K562 (cell line): Measurements from ENCODE around the gene ARHGAP15. TPM values are rescaled to one million over a fixed set of nuclear protein-coding genes. Genes with fewer than 3 reads are reported as not detected.

ENCODE experiments used
- BRCA1 ChIP-seq, 2 experiments: fragments of 450-650 bp in 1 of 2; sonication (generic) in 1 of 2; formaldehyde crosslinking in 1 of 2; IDR thresholded peaks; 2 replicates each; pipeline versions ENCODE4 v1.5.0 to v1.6.1; 2017 to 2020; ENCODE audit warnings: mild to moderate bottlenecking in 1 of 2, missing genetic modification reagents in 1 of 2
- CBFA2T2 ChIP-seq: fragments of 450-650 bp; conservative IDR thresholded peaks from 2 replicates; pipeline ENCODE4 v1.6.1; 2017; ENCODE audit warnings: mild to moderate bottlenecking
- CHCHD3 ChIP-seq: fragments of 250-450 bp; sonication (Bioruptor Pico); IDR thresholded peaks from 2 replicates; pipeline ENCODE4 v2.1.2; 2022; ENCODE audit warnings: mild to moderate bottlenecking
- DEAF1 ChIP-seq: fragments of 450-650 bp; formaldehyde crosslinking; IDR thresholded peaks from 2 replicates; pipeline ENCODE4 v1.4.0; 2020; ENCODE audit warnings: mild to moderate bottlenecking, moderate library complexity
- GATAD2A ChIP-seq: fragments of 450-650 bp; IDR thresholded peaks from 2 replicates; pipeline ENCODE4 v1.6.1; 2017
- JUND ChIP-seq, 2 experiments: IDR thresholded peaks; 2 replicates in 1 of 2; 3 replicates in 1 of 2; pipeline ENCODE4 v1.6.1; 2011; ENCODE audit warnings: borderline replicate concordance in 2 of 2, low read depth in 2 of 2, low read length in 2 of 2, improper control_type of control experiment in 1 of 2, missing biosample characterization in 1 of 2, missing genetic modification characterization in 1 of 2, missing genetic modification reagents in 1 of 2
- KAT8 ChIP-seq: fragments of 450-650 bp; IDR thresholded peaks from 2 replicates; pipeline ENCODE4 v1.6.1; 2016; ENCODE audit warnings: low read depth, mild to moderate bottlenecking
- KLF10 ChIP-seq: fragments of 250-450 bp; sonication (Bioruptor Pico); IDR thresholded peaks from 2 replicates; pipeline ENCODE4 v1.6.1; 2021; ENCODE audit warnings: matching md5 sums
- MCM7 ChIP-seq, 2 experiments: fragments of 450-650 bp; IDR thresholded peaks; 2 replicates each; pipeline ENCODE4 v1.6.1; 2016 to 2018
- NCOA2 ChIP-seq, 2 experiments: fragments of 450-650 bp; IDR thresholded peaks; 2 replicates each; pipeline ENCODE4 v1.6.1; 2018; ENCODE audit warnings: mild to moderate bottlenecking in 2 of 2, moderate library complexity in 1 of 2; ENCODE audit not compliant: partially characterized antibody in 2 of 2
- NCOR1 ChIP-seq: fragments of 450-650 bp; IDR thresholded peaks from 2 replicates; pipeline ENCODE4 v1.6.1; 2016; ENCODE audit warnings: mild to moderate bottlenecking, moderate library complexity
- NFIC ChIP-seq: fragments of 450-650 bp; IDR thresholded peaks from 2 replicates; pipeline ENCODE4 v1.6.1; 2017; ENCODE audit warnings: mild to moderate bottlenecking, inconsistent platforms
- POLR2B ChIP-seq: fragments of 450-650 bp; IDR thresholded peaks from 2 replicates; pipeline ENCODE4 v1.6.1; 2018; ENCODE audit warnings: low read depth; ENCODE audit not compliant: partially characterized antibody
- REST ChIP-seq, 2 experiments: fragments of 450-650 bp; formaldehyde crosslinking in 1 of 2; IDR thresholded peaks; 2 replicates each; pipeline versions ENCODE4 v1.4.0 to v1.6.1; 2014 to 2020; ENCODE audit warnings: mild to moderate bottlenecking in 2 of 2, borderline replicate concordance in 1 of 2, low read depth in 1 of 2
- RHOXF2B ChIP-seq: fragments of 250-450 bp; sonication (Bioruptor Pico); conservative IDR thresholded peaks from 2 replicates; pipeline ENCODE4 v1.5.1; 2021
- SAFB ChIP-seq: fragments of 200-400 bp; formaldehyde crosslinking; IDR thresholded peaks from 2 replicates; pipeline ENCODE4 v1.6.1; 2017; ENCODE audit warnings: low read depth, low read length, borderline replicate concordance
- SMAD4 ChIP-seq: fragments of 250-450 bp; sonication (Bioruptor Pico); conservative IDR thresholded peaks from 2 replicates; pipeline ENCODE4 v1.8.0; 2021; ENCODE audit warnings: inconsistent platforms, mild to moderate bottlenecking, moderate library complexity
- ZKSCAN8 ChIP-seq: fragments of 200-800 bp; sonication (Bioruptor generic); IDR thresholded peaks from 2 replicates; pipeline ENCODE4 v1.6.1; 2016; ENCODE audit warnings: missing genetic modification characterization, missing compliant biosample characterization
- ZNF431 ChIP-seq: sonication (generic); formaldehyde crosslinking; IDR thresholded peaks from 2 replicates; pipeline ENCODE4 v1.8.0; 2022; ENCODE audit warnings: mild to moderate bottlenecking, missing genetic modification reagents
- ZNF696 ChIP-seq: fragments of 250-450 bp; sonication (Bioruptor Pico); conservative IDR thresholded peaks from 2 replicates; pipeline ENCODE4 v1.4.0; 2020; ENCODE audit warnings: mild to moderate bottlenecking, moderate library complexity
- ZSCAN32 ChIP-seq: fragments of 450-650 bp; formaldehyde crosslinking; IDR thresholded peaks from 2 replicates; pipeline ENCODE4 v1.4.0; 2020; ENCODE audit warnings: mild to moderate bottlenecking, moderate library complexity
- polyA plus RNA-seq, 8 experiments: library from polyadenylated mRNA; depleted of rRNA in 4 of 8; stranded (reverse) in 5 of 8; unstranded in 3 of 8; fragments of >200 nt; fragmentation: Nextera tagmentation in 2 of 8; fragmentation: Illumina TruSeq in 1 of 8; extraction: Ambion mirVana in 2 of 8; extraction: Trizol in 1 of 8; gene quantifications; 2 replicates each; pipeline versions ENCODE4 v1.2.1 to v1.2.3, GENCODE V29; 2011 to 2014; ENCODE audit warnings: inconsistent platforms in 1 of 8, missing spikeins in 1 of 8
- total RNA-seq, 7 experiments: library from RNA; depleted of rRNA in 6 of 7; stranded (reverse); fragments of >200 nt in 6 of 7; fragmentation: Illumina TruSeq in 2 of 7; extraction: Trizol in 2 of 7; gene quantifications; 2 replicates each; pipeline versions ENCODE4 v1.2.1 to v1.2.3, GENCODE V29; 2011 to 2021; ENCODE audit warnings: low replicate concordance in 1 of 7

ARHGAP15 gene
- total and polyA plus RNA-seq, 9 of the 15 experiments (the other 6 are each of a cell fraction or from before 2014, with no cell fraction given), result 1.5 to 17.9 (median 7.9) TPM

- peak; percentile 29; the same call in 1 of the 2 replicates for TF ChIP-seq REST (IDR thresholded peaks at IDR 0.05; ENCODE audit: borderline replicate concordance)
- TF ChIP-seq REST (CRISPR knock-in tag; IDR thresholded peaks at IDR 0.05; ENCODE audit: low read depth), result no peak
- TF ChIP-seq CBFA2T2, result no peak
- TF ChIP-seq CHCHD3 (CRISPR knock-in tag), result no peak
- TF ChIP-seq MCM7 (IDR thresholded peaks at IDR 0.05), result no peak
- TF ChIP-seq SAFB, result no peak
- no peak for TF ChIP-seq KLF10 (CRISPR knock-in tag)
- no peak for TF ChIP-seq NCOA2 (IDR thresholded peaks at IDR 0.05; ENCODE audit: partially characterized antibody in 2 of 2)
- no peak for TF ChIP-seq KAT8
- no peak for TF ChIP-seq BRCA1 (IDR thresholded peaks at IDR 0.05)
- no peak for TF ChIP-seq BRCA1 (CRISPR knock-in tag; IDR thresholded peaks at IDR 0.05)
- TF ChIP-seq RHOXF2B (CRISPR knock-in tag), result no peak
- TF ChIP-seq ZNF696 (CRISPR knock-in tag), result no peak
- no peak for TF ChIP-seq ZKSCAN8 (CRISPR knock-in tag)
- TF ChIP-seq JUND (IDR thresholded peaks at IDR 0.05; ENCODE audit: borderline replicate concordance, low read depth, low read length), result no peak
- no peak for TF ChIP-seq JUND (tag; IDR thresholded peaks at IDR 0.05; ENCODE audit: borderline replicate concordance, low read depth, low read length)
- TF ChIP-seq POLR2B, result no peak
- no peak for TF ChIP-seq SMAD4 (CRISPR knock-in tag)
- TF ChIP-seq DEAF1, result peak; percentile 33; the same call in 1 of the 2 replicates
- no peak for TF ChIP-seq NCOR1
- no peak for TF ChIP-seq NFIC
- TF ChIP-seq ZSCAN32 (CRISPR knock-in tag), result no peak
- no peak for TF ChIP-seq GATAD2A
- no peak for TF ChIP-seq ZNF431 (CRISPR knock-in tag)
Observed at GRCh38 chr2:143513081-143513480, 383.9 kb downstream of the ARHGAP15 start (continued).
